OCI-LY1 (cell line): ENCODE data around the gene DCUN1D2.

ENCODE experiments used
- H2AFZ ChIP-seq: fragments of 200-600 bp; sonication (generic), shearing (Covaris generic); 2 replicates; pipeline ENCODE4 v1.6.0; 2014; ENCODE audit warnings: antibody characterized with exemption, mild to moderate bottlenecking, low read length
- H3F3A ChIP-seq: fragments of 200-600 bp; sonication (generic), shearing (Covaris generic); 2 replicates; pipeline ENCODE4 v1.6.0; 2014; ENCODE audit warnings: mild to moderate bottlenecking, antibody characterized with exemption, low read length, moderate library complexity; ENCODE audit not compliant: insufficient read depth
- H3K27ac ChIP-seq: fragments of 200-600 bp; sonication (generic); 2 replicates; pipeline ENCODE4 v1.5.1; 2014; ENCODE audit warnings: low read length, mixed run types, mild to moderate bottlenecking, low read depth; ENCODE audit not compliant: poor library complexity, severe bottlenecking
- H3K27me3 ChIP-seq: fragments of 200-600 bp; sonication (generic); 2 replicates; pipeline ENCODE4 v1.6.0; 2014; ENCODE audit warnings: antibody characterized with exemption, mild to moderate bottlenecking, low read length, moderate library complexity; ENCODE audit not compliant: insufficient read depth
- H3K36me3 ChIP-seq: fragments of 200-600 bp; sonication (generic); 2 replicates; pipeline ENCODE4 v1.6.1; 2014; ENCODE audit warnings: mild to moderate bottlenecking, antibody characterized with exemption, low read length, moderate library complexity, mixed read lengths; ENCODE audit not compliant: insufficient read depth
- H3K4me1 ChIP-seq: fragments of 200-600 bp; sonication (generic); 2 replicates; pipeline ENCODE4 v1.5.1; 2014; ENCODE audit warnings: mild to moderate bottlenecking, low read length, moderate library complexity; ENCODE audit not compliant: insufficient read depth, severe bottlenecking
- H3K4me2 ChIP-seq: fragments of 200-600 bp; sonication (generic), shearing (Covaris generic); 2 replicates; pipeline ENCODE4 v1.6.1; 2014; ENCODE audit warnings: low read length
- H3K4me3 ChIP-seq: fragments of 200-600 bp; sonication (generic); 2 replicates; pipeline ENCODE4 v1.5.1; 2014; ENCODE audit warnings: low read length, low read depth, mild to moderate bottlenecking, mixed read lengths; ENCODE audit not compliant: poor library complexity, severe bottlenecking
- H3K79me2 ChIP-seq: fragments of 200-600 bp; shearing (Covaris generic); 2 replicates; pipeline ENCODE4 v1.6.1; 2016; ENCODE audit warnings: mixed run types, low read length, mixed read lengths; ENCODE audit not compliant: insufficient read depth
- H3K9ac ChIP-seq: fragments of 200-600 bp; sonication (generic), shearing (Covaris generic); 2 replicates; pipeline ENCODE4 v1.6.1; 2014; ENCODE audit warnings: mild to moderate bottlenecking, low read length, mixed read lengths
- H3K9me2 ChIP-seq: fragments of 200-600 bp; sonication (generic), shearing (Covaris generic); 2 replicates; pipeline ENCODE4 v1.6.1; 2014; ENCODE audit warnings: low read depth, mild to moderate bottlenecking, low read length, mixed read lengths
- H3K9me3 ChIP-seq: fragments of 200-600 bp; shearing (Covaris generic); 2 replicates; pipeline ENCODE4 v1.6.1; 2014; ENCODE audit warnings: low read length, mixed read lengths
- H4K20me1 ChIP-seq: fragments of 200-600 bp; sonication (generic), shearing (Covaris generic); 2 replicates; pipeline ENCODE4 v1.6.0; 2016; ENCODE audit warnings: mild to moderate bottlenecking, low read length; ENCODE audit not compliant: insufficient read depth
- CTCF ChIP-seq: fragments of 200-600 bp; sonication (generic), shearing (Covaris generic); IDR thresholded peaks from 2 replicates; pipeline ENCODE4 v1.5.1; 2017; ENCODE audit warnings: mild to moderate bottlenecking, antibody characterized with exemption, low read length, moderate library complexity, mixed read lengths
- EZH2 ChIP-seq: fragments of 200-600 bp; sonication (generic), shearing (Covaris generic); IDR thresholded peaks from 2 replicates; pipeline ENCODE4 v1.8.0; 2017; ENCODE audit warnings: borderline replicate concordance, mixed run types, mild to moderate bottlenecking, antibody characterized with exemption, low read length, moderate library complexity, mixed read lengths

The DCUN1D2 gene

GRCh38 chr13:113483504-113484293, 6.8 kb downstream of the DCUN1D2 start:
- H3K79me2 ChIP-seq = peaks cover 70% of the 10 kb centered on the region
- H2AFZ ChIP-seq = no peak overlapping the region
- no peak overlapping the region for H3K4me2 ChIP-seq
- H3F3A ChIP-seq = no peaks in the 10 kb centered on the region
- H3K9ac ChIP-seq = no peak overlapping the region
- no peaks in the 10 kb centered on the region for H3K9me3 ChIP-seq
- H4K20me1 ChIP-seq = no peaks in the 10 kb centered on the region
- peaks cover 39% of the 10 kb centered on the region for H3K36me3 ChIP-seq
- TF ChIP-seq CTCF (no peak), EZH2 (no peak)
- no peaks in the 10 kb centered on the region for H3K9me2 ChIP-seq
- H3K4me3 ChIP-seq = no peak overlapping the region
- no peaks in the 10 kb centered on the region for H3K27me3 ChIP-seq
- no peak overlapping the region for H3K27ac ChIP-seq
- peaks cover 25% of the 10 kb centered on the region for H3K4me1 ChIP-seq

GRCh38 chr13:113483081-113483480, 7.4 kb downstream of the DCUN1D2 start:
- H3K9me3 ChIP-seq = no peaks in the 10 kb centered on the region
- no peaks in the 10 kb centered on the region for H3K27me3 ChIP-seq
- no peak overlapping the region for H3K4me2 ChIP-seq
- H3K79me2 ChIP-seq = peaks cover 64% of the 10 kb centered on the region
- H2AFZ ChIP-seq = no peak overlapping the region
- no peak overlapping the region for H3K27ac ChIP-seq
- peaks cover 19% of the 10 kb centered on the region for H3K4me1 ChIP-seq
- TF ChIP-seq CTCF (no peak), EZH2 (no peak)
- H3K4me3 ChIP-seq = no peak overlapping the region
- no peaks in the 10 kb centered on the region for H4K20me1 ChIP-seq
- no peak overlapping the region for H3K9ac ChIP-seq
- H3F3A ChIP-seq = no peaks in the 10 kb centered on the region
- H3K36me3 ChIP-seq = peaks cover 43% of the 10 kb centered on the region
- H3K9me2 ChIP-seq = no peaks in the 10 kb centered on the region

DNA sequence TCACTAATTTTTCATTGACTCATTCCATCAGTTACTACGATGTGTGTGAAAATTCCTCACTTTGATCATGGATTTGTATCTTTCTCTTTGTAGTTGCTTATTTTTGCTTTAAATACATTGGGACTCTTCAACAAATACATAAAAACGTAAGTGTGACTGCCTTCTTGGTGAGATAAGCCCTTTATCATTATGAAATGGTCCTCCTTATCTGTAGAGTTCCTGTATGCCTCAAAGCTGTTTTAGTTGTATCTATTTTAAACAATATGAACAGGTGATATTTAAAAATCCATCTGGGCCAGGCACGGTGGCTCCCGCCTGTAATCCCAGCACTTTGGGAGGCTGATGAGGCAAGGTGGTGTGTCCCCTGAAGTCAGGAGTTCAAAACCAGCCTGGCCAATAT, 11.3 kb downstream of the DCUN1D2 start:
- Histone ChIP-seq H3F3A (no peaks in the 10 kb centered on the region), H3K79me2 (peaks cover 28% of the 10 kb centered on the region), H3K36me3 (peaks cover 75% of the 10 kb centered on the region), H3K9ac (no peak overlapping the region), H3K27me3 (no peaks in the 10 kb centered on the region), H3K4me3 (no peak overlapping the region), H3K27ac (no peak overlapping the region), H3K9me3 (no peaks in the 10 kb centered on the region), H4K20me1 (no peaks in the 10 kb centered on the region), H3K4me1 (no peaks in the 10 kb centered on the region), H3K9me2 (no peaks in the 10 kb centered on the region), H2AFZ (no peak overlapping the region), H3K4me2 (no peak overlapping the region)
- no peak for TF ChIP-seq EZH2
- TF ChIP-seq CTCF = no peak
